Measurements from ENCODE around the gene RYR1. TPM values are rescaled to one million over a fixed set of nuclear protein-coding genes. Genes with fewer than 3 reads are reported as not detected.

Gene RYR1
- polyA plus RNA-seq, 1 of the 3 experiments (the other 2 are of a cell fraction) = under 0.01 TPM

DNA sequence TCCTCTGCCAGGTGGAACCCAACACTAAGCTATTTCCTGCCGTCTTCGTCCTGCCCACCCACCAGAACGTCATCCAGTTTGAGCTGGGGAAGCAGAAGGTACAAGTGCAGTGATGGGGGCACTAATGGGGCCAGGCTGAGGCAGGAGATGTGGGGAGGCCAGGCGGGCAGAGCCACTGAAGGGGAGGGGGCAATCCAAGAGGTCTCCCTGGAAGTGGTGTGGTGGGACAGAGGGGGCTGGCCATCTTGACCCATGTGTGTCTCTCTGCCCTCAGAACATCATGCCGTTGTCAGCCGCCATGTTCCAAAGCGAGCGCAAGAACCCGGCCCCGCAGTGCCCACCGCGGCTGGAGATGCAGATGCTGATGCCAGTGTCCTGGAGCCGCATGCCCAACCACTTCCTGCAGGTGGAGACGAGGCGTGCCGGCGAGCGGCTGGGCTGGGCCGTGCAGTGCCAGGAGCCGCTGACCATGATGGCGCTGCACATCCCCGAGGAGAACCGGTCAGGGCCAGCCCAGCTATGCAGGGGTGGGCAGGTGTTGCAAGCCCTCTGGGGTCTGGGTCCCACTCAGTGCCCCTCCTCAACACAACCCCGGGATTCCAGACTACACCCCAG is 49.6 kb downstream of the RYR1 start:
- peak; percentile 55 for DNase-seq
- Histone ChIP-seq H3K9me2 (no peaks in the 10 kb centered on the region), H3K9ac (no peak overlapping the region), H3K9me3 (no peaks in the 10 kb centered on the region), H3F3A (replicated peaks; ENCODE audit: insufficient read depth) (no peaks in the 10 kb centered on the region), H3K27ac (ENCODE audit: low read depth in 2 of 2, low read length in 1 of 2) (no peak overlapping the region), H3K4me3 (ENCODE audit: low read depth in 2 of 2, low read length in 1 of 2) (no peak overlapping the region), H3K27me3 (ENCODE audit: insufficient read depth) (peaks cover 65% of the 10 kb centered on the region), H4K20me1 (ENCODE audit: insufficient read depth) (no peaks in the 10 kb centered on the region), H3K79me2 (ENCODE audit: insufficient read depth) (no peaks in the 10 kb centered on the region), H2AFZ (ENCODE audit: low read depth) (no peak overlapping the region), H3K36me3 (replicated peaks in 1 of 2; ENCODE audit: control insufficient read depth in 1 of 2, insufficient read depth in 2 of 2, low read length in 1 of 2) (no peaks in the 10 kb centered on the region), H3K4me1 (ENCODE audit: control insufficient read depth in 1 of 2, insufficient read depth in 2 of 2, low read depth in 1 of 2, low read length in 1 of 2) (no peaks in the 10 kb centered on the region), H3K4me2 (no peak overlapping the region)
- ChIA-PET CTCF (no interaction called here), POLR2A (no interaction called here)
- TF ChIP-seq FOXJ3 (CRISPR knock-in tag; IDR thresholded peaks at IDR 0.05) = no peak
- no peak for TF ChIP-seq TCF12 (IDR thresholded peaks at IDR 0.05)
- no peak for TF ChIP-seq SMC3 (IDR thresholded peaks at IDR 0.05; ENCODE audit: low read depth, low read length)
- TF ChIP-seq, protein P1, sequence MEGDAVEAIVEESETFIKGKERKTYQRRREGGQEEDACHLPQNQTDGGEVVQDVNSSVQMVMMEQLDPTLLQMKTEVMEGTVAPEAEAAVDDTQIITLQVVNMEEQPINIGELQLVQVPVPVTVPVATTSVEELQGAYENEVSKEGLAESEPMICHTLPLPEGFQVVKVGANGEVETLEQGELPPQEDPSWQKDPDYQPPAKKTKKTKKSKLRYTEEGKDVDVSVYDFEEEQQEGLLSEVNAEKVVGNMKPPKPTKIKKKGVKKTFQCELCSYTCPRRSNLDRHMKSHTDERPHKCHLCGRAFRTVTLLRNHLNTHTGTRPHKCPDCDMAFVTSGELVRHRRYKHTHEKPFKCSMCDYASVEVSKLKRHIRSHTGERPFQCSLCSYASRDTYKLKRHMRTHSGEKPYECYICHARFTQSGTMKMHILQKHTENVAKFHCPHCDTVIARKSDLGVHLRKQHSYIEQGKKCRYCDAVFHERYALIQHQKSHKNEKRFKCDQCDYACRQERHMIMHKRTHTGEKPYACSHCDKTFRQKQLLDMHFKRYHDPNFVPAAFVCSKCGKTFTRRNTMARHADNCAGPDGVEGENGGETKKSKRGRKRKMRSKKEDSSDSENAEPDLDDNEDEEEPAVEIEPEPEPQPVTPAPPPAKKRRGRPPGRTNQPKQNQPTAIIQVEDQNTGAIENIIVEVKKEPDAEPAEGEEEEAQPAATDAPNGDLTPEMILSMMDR (IDR thresholded peaks at IDR 0.05) = no peak
- TF ChIP-seq REST (IDR thresholded peaks at IDR 0.05; ENCODE audit: low read depth, low read length) = no peak
- TF ChIP-seq, protein P2, sequence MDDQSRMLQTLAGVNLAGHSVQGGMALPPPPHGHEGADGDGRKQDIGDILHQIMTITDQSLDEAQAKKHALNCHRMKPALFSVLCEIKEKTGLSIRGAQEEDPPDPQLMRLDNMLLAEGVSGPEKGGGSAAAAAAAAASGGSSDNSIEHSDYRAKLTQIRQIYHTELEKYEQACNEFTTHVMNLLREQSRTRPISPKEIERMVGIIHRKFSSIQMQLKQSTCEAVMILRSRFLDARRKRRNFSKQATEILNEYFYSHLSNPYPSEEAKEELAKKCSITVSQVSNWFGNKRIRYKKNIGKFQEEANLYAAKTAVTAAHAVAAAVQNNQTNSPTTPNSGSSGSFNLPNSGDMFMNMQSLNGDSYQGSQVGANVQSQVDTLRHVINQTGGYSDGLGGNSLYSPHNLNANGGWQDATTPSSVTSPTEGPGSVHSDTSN (IDR thresholded peaks at IDR 0.05) = no peak
- TF ChIP-seq TAF1 (IDR thresholded peaks at IDR 0.05; ENCODE audit: borderline replicate concordance, low read depth, low read length) = no peak
- no peak for TF ChIP-seq CHD2 (IDR thresholded peaks at IDR 0.05; ENCODE audit: low read length, partially characterized antibody)
- TF ChIP-seq ELF1 (IDR thresholded peaks at IDR 0.05) = no peak
- no peak for TF ChIP-seq RXRA (IDR thresholded peaks at IDR 0.05; ENCODE audit: borderline replicate concordance, low read depth)
- no peak for TF ChIP-seq GATA2 (CRISPR knock-in tag; IDR thresholded peaks at IDR 0.05)
- TF ChIP-seq MXI1 (IDR thresholded peaks at IDR 0.05; ENCODE audit: low read depth, low read length) = no peak
- TF ChIP-seq FOXM1 (IDR thresholded peaks at IDR 0.05; ENCODE audit: low read depth) = no peak
- no peak for TF ChIP-seq RCOR1 (IDR thresholded peaks at IDR 0.05; ENCODE audit: low read length)
- TF ChIP-seq RAD21 (IDR thresholded peaks at IDR 0.05; ENCODE audit: low read length) = no peak
- TF ChIP-seq RFX5 (IDR thresholded peaks at IDR 0.05; ENCODE audit: low read length) = no peak
- 11% methylated on average over 14 of the region's 24 CpGs for WGBS (ENCODE audit: low lambda C conversion rate)

Measured in SK-N-SH (cell line).